Body of pancreas (tissue), 4 donors: ENCODE measurements around the gene ASAP2.

Experiments
- POLR2A ChIP-seq, 3 donors: fragments of 450-650 bp; IDR thresholded peaks; one replicate each; pipeline ENCODE4 v1.6.1; 2016; ENCODE audit warnings: antibody characterized with exemption in 3 of 3, mild to moderate bottlenecking in 2 of 3
- TF ChIP-seq, protein P1 (sequence below), 7 experiments: fragments of 450-650 bp in 4 of 7; fragments of 200-600 bp in 3 of 7; sonication (generic) in 3 of 7; IDR thresholded peaks; one replicate each; pipeline ENCODE4 v1.5.1; 2016 to 2019; ENCODE audit warnings: antibody characterized with exemption in 7 of 7

DNA sequence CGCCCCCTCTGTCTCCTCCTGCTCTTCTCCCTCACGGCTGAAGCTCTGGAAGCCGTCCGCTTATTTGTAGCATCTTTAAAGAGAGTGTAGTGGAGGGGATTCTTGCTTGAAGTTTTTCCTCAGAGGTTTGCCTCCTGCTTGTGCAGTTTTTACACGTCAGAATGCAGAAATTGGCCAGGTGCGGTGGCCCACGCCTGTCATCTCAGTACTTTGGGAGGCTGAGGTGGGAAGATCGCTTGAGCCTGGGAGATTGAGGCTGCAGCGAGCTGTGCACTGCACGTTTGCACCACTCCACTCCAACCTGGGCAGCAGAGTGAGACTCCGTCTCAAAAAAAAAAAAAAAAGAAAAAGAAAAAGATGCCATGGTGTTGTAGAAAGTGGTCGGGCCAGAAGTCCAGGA lies 147.7 kb downstream of the ASAP2 start:
- TF ChIP-seq, protein P1, sequence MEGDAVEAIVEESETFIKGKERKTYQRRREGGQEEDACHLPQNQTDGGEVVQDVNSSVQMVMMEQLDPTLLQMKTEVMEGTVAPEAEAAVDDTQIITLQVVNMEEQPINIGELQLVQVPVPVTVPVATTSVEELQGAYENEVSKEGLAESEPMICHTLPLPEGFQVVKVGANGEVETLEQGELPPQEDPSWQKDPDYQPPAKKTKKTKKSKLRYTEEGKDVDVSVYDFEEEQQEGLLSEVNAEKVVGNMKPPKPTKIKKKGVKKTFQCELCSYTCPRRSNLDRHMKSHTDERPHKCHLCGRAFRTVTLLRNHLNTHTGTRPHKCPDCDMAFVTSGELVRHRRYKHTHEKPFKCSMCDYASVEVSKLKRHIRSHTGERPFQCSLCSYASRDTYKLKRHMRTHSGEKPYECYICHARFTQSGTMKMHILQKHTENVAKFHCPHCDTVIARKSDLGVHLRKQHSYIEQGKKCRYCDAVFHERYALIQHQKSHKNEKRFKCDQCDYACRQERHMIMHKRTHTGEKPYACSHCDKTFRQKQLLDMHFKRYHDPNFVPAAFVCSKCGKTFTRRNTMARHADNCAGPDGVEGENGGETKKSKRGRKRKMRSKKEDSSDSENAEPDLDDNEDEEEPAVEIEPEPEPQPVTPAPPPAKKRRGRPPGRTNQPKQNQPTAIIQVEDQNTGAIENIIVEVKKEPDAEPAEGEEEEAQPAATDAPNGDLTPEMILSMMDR (IDR thresholded peaks at IDR 0.05): no peak
- no peak for TF ChIP-seq POLR2A (IDR thresholded peaks at IDR 0.05)
